Measurements from ENCODE around the gene S100A7A.
"Not testable (repeated sequence)": the region's sequence is repeated elsewhere in the genome, so short reads cannot be mapped to it uniquely, and the experiment has no call there.

S100A7A gene

GRCh38 chr1:153459655-153460054, 43.3 kb downstream of the S100A7A start:
- DNase-seq (ENCODE audit: low spot score), result no peak

- DNase-seq (ENCODE audit: low spot score), result no peak
Observed at GRCh38 chr1:153460551-153460950, 44.2 kb downstream of the S100A7A start, which contains the start of gene S100A7. Gene S100A7, minus strand, starts transcription at chr1:153460651. Its CDS starts 1,638 bp downstream, at chr1:153459013.

DNA sequence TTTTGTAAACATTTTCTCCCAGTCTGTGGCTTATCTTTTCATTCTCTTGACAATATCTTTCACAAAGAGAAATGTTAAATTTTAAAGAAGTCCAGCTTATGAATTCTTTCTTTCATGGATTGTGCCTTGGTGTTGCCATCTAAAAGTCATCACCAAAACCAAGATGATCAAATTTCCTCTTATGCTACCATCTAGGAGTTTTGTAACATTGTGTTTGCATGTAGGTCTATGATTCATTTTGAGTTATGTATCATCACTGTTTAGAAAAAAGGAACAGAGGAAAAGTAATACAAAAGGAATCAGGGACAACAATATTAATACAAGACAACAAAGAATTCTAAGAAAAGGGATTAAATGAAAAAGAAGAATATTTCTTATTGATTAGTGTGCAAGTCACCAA, 46.4 kb downstream of the S100A7A start:
- not testable (repeated sequence) for DNase-seq (ENCODE audit: low spot score)

- peak; percentile 87 for DNase-seq (ENCODE audit: low spot score)
Observed at GRCh38 chr1:153465811-153466636, 49.7 kb downstream of the S100A7A start.

DNA sequence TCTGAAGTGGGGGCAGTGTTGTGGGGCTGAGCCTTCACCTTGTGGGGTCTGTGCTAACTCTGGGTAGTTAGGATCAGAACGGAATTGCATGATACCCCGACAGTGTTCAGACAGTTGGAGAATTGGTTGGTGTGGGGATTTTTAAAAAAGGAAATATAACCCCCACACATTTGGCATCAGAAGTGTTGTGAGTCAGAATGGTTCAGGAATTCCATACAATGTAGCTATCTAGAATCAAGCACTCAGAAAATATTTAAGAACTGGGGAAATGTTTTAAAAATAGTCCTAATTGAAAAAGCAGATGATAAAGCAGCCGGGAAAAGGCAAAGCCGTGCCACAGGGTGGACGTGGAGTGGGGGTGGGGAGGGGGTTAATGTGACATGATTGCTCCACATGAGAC, 50.6 kb downstream of the S100A7A start:
- DNase-seq (ENCODE audit: low spot score), result no peak

GRCh38 chr1:153470707-153471106, 54.4 kb downstream of the S100A7A start:
- DNase-seq (ENCODE audit: low spot score), result no peak

Data from iPS-NIHi11 (cell line).